Natural killer cell treated with Interleukin-12 subunit alpha and Interleukin-12 subunit beta and Interleukin-15 and Interleukin-18, amount 100 ng/mL, for 72 hours (primary cell): ENCODE results near the gene CTIF. TPM values are rescaled to one million over a fixed set of nuclear protein-coding genes. Genes with fewer than 3 reads are reported as not detected.
"Not testable (repeated sequence)": the region's sequence is repeated elsewhere in the genome, so short reads cannot be mapped to it uniquely, and the experiment has no call there.

Experiments used
- ATAC-seq, 2 donors: fragments of 150-1000 bp; cut with Tn5 transposase in 1 of 2; sonication (Bioruptor Pico), chemical (Tn5 transposase) in 1 of 2; 2 replicates each; pipeline ENCODE4 v1.10.0; 2021
- DNase-seq: peaks from one replicate; pipeline ENCODE4 v3.0.0; 2022; ENCODE audit warnings: low spot score
- H3K27ac Mint-ChIP-seq, 2 donors: 1 replicate in 1 of 2; 2 replicates in 1 of 2; pipeline ENCODE4 v1.8.0; 2022; ENCODE audit warnings: mixed read lengths in 2 of 2, mild to moderate bottlenecking in 1 of 2, moderate library complexity in 1 of 2
- H3K27me3 Mint-ChIP-seq, 2 donors: 1 replicate in 1 of 2; 2 replicates in 1 of 2; pipeline ENCODE4 v1.8.0; 2022; ENCODE audit warnings: mixed read lengths in 2 of 2
- H3K36me3 Mint-ChIP-seq: one replicate; pipeline ENCODE4 v1.8.0; 2022; ENCODE audit warnings: mixed read lengths
- H3K4me1 Mint-ChIP-seq, 2 donors: 1 replicate in 1 of 2; 2 replicates in 1 of 2; pipeline ENCODE4 v1.8.0; 2022; ENCODE audit warnings: low read depth in 2 of 2, mixed read lengths in 2 of 2, mild to moderate bottlenecking in 1 of 2
- H3K4me3 Mint-ChIP-seq: one replicate; pipeline ENCODE4 v1.8.0; 2022; ENCODE audit warnings: mixed read lengths
- H3K9me3 Mint-ChIP-seq: 2 replicates; pipeline ENCODE4 v1.8.0; 2022; ENCODE audit warnings: mixed read lengths
- total RNA-seq, 2 donors: library from RNA; stranded (reverse); gene quantifications; one replicate each; pipeline ENCODE4 v1.2.3, GENCODE V29; 2022

CTIF gene
- total RNA-seq, 2 donors from 2014 or later = 8.4 to 13.0 TPM

DNA sequence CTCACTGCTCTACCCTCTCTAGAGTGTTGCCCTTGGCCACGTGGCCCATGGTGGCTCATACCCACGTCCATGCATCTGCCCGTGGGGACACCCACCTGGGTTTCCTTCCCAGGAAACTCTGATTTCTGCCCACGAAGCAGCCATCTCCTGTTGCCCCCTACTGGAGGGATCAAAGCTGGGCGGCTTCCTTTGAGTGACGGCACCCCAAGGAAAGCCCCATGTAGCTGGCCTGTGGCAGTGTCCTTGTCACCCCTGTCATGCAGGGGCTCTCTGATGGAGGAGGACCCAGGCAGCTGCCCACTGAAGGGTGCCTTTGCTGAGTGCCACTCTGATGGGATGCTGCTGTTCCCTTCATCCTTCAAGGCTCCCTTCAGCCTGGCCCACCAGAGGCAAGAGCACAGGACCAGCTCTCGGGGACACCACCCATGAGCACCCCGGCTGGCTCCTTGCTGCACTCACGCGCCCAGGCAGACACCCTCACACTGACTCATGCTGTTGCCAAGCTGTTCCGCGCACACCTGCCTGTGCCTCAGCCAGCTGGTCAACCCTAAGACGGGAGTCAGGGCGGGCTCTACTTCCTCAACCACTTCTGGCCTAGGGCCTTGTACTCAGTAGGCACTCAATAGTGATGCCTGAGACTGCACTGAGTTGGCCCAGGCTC, 101.1 kb downstream of the CTIF start:
- no peak for ATAC-seq
- peak; percentile 41 for DNase-seq
- Mint-ChIP-seq H3K4me3 (no peak overlapping the region), H3K4me1 (no peaks in the 10 kb centered on the region), H3K36me3 (no peaks in the 10 kb centered on the region), H3K27me3 (no peaks in the 10 kb centered on the region), H3K27ac (no peak overlapping the region), H3K9me3 (no peaks in the 10 kb centered on the region)

DNA sequence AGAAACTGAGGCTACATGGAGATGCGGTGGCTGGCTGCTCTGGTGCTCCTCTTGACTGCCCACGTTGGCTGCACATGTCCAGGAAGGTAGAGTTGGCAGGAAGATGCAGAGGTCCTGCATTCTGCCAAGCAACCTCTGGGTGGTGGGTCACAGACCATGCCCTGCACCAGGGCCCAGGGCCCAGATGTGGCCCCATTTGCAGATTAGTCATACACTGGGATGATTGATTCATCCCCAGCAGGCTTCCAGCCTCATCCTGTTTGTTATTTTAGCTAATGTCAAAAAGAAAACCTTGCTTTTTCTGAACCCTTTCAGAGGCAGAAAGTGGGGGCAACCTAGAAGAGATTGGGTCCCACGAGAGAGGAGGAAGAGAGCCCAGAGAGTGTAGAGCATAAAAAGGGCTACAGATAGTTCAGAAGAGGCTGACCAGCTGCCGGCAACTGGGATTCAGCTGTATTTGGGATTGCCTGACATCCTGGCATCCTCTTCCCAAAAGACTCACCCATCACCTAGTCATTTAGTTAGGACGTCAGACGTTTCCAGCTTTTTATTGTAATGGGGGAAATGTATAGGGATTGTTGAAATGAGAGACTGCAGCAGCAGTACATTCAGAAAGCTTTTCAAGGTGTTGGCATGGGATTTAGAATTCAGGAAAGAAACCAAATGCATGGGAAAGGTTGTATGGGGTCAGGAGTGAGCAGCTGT, 101.9 kb downstream of the CTIF start:
- DNase-seq (peak; percentile 46), ATAC-seq (no peak)
- H3K36me3 Mint-ChIP-seq = no peaks in the 10 kb centered on the region
- H3K4me3 Mint-ChIP-seq = no peak overlapping the region
- no peaks in the 10 kb centered on the region for H3K9me3 Mint-ChIP-seq
- H3K27me3 Mint-ChIP-seq = no peaks in the 10 kb centered on the region
- no peak overlapping the region for H3K27ac Mint-ChIP-seq
- H3K4me1 Mint-ChIP-seq = no peaks in the 10 kb centered on the region

DNA sequence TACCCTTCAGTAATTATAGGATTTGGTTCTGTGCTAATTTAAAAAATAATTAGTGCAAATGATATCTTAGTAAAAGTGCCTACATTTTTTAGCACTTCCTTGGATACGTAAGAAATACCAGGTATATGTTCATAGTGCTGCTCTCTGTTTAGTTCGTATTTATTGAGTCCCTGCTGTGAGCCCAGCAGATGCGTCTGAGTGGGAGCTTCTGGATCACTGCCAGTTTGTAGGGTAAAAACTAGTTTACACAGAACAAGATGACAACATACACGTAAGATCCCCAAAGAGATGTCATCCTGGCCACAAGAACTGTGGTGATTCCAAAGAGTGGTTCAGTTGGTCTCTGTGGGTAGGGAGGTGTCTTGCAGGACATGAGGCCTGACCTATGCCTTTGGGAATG, 103.2 kb downstream of the CTIF start:
- no peaks in the 10 kb centered on the region for H3K27me3 Mint-ChIP-seq

DNA sequence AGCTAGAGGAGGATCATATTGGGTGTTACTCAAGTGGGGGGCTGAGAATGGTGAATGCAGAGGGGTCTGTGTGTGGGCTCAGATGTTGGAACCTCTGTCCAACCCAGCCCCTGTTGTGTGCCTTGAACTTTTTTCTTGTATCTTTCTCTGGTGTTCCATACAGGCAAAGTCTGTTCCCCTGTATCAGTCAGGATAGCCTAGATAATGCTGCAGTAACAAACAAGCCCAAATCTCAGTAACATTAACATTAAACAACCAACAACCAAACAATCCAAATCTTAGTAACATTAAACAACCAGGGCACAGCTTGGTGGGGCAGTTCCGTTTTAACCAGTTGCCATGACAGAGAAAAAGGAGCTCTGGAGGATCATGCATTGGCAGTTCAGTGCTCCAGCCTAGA, 103.7 kb downstream of the CTIF start:
- no peak overlapping the region for H3K4me3 Mint-ChIP-seq
- DNase-seq = no peak
- H3K36me3 Mint-ChIP-seq = no peaks in the 10 kb centered on the region
- no peak overlapping the region for H3K27ac Mint-ChIP-seq
- H3K27me3 Mint-ChIP-seq = no peaks in the 10 kb centered on the region
- H3K9me3 Mint-ChIP-seq = no peaks in the 10 kb centered on the region
- no peak for ATAC-seq
- H3K4me1 Mint-ChIP-seq = peaks cover 0 to 2% of the 10 kb centered on the region in 2 donors

More for the DNA sequence above, 103.2 kb downstream of the CTIF start:
- no peak for ATAC-seq
- Mint-ChIP-seq H3K36me3 (no peaks in the 10 kb centered on the region), H3K4me3 (no peak overlapping the region), H3K9me3 (no peaks in the 10 kb centered on the region), H3K4me1 (no peaks in the 10 kb centered on the region), H3K27ac (no peak overlapping the region)
- no peak for DNase-seq

DNA sequence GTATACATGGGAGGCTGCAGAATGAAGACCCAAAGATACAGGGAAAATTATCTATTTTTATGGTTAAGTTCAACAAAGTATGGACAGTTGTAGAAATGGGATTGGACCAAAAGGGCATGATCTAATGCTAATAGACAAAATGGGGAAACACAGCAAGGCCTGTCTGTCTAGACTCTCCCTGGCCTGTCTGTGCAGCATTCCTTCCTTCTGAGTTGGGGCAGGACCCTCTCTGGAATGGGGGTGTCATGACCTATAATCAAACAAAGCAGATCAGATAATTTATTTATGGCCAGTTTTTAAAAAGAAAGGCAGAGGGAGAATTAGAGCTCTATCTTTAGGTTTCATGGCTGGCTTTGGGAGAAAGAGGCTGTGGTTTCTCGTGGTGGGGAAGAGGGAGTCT, 104.4 kb downstream of the CTIF start:
- H3K36me3 Mint-ChIP-seq = no peaks in the 10 kb centered on the region

DNA sequence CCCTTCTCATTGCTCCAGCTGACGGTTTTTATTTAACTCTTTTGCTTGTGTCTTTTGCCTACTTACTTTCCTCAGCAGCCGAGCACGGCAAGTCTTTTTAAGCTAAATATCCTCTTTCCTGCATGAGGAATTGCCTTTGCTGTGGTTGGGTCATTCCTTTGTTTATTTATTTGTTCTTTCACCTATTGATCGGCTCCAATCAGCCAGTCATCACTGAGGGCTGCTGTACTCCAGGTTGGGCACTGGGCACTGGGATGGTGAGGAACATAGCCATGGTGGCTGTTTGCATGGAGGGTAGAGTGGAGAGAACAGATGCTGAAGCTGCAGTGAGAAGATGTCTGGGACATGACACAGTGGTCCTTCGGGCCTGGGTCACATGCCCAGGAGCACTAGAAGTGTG, 105.2 kb downstream of the CTIF start:
- Mint-ChIP-seq H3K36me3 (no peaks in the 10 kb centered on the region), H3K9me3 (no peaks in the 10 kb centered on the region), H3K27me3 (no peaks in the 10 kb centered on the region), H3K4me3 (no peak overlapping the region), H3K4me1 (peaks cover 0 to 2% of the 10 kb centered on the region in 2 donors), H3K27ac (no peak overlapping the region)
- ATAC-seq (no peak), DNase-seq (no peak)

More for the DNA sequence above, 104.4 kb downstream of the CTIF start:
- no peak overlapping the region for H3K27ac Mint-ChIP-seq
- no peaks in the 10 kb centered on the region for H3K27me3 Mint-ChIP-seq
- no peak for ATAC-seq
- H3K9me3 Mint-ChIP-seq = no peaks in the 10 kb centered on the region
- H3K4me1 Mint-ChIP-seq = peaks cover 0 to 2% of the 10 kb centered on the region in 2 donors
- DNase-seq = no peak
- H3K4me3 Mint-ChIP-seq = no peak overlapping the region

DNA sequence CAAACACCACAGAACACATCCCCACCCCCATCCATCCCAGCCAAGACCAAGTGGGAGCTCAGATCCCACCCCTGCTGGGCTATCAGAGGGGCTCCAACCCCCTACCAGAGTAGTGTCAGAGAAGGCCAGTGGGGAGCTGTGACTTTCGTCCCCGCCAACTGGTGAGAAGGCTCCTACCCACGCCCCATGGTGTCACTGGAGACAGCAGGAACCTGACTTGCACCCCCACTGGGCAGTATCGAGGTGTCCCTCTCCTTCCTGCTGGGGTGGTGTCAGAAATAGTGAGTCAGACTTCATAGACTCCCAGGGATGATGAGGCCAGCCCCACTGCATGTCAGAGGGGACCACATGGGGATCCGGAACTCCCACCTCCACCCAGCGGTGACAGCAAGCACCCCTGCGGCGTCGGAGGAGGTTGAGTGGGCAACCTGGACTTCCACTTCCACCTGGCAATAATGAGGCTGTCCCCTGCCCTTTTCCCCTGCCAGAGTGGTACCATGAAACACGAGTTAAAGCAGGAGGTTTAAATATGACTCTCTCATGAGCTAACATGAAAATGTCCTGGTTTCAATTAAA, 106.7 kb downstream of the CTIF start:
- H3K9me3 Mint-ChIP-seq = no peaks in the 10 kb centered on the region
- H3K27ac Mint-ChIP-seq = no peak overlapping the region
- ATAC-seq = no peak
- H3K27me3 Mint-ChIP-seq = peaks cover 4 to 9% of the 10 kb centered on the region in 2 donors
- peaks cover 0 to 2% of the 10 kb centered on the region in 2 donors for H3K4me1 Mint-ChIP-seq
- H3K4me3 Mint-ChIP-seq = no peak overlapping the region
- no peak for DNase-seq
- no peaks in the 10 kb centered on the region for H3K36me3 Mint-ChIP-seq

DNA sequence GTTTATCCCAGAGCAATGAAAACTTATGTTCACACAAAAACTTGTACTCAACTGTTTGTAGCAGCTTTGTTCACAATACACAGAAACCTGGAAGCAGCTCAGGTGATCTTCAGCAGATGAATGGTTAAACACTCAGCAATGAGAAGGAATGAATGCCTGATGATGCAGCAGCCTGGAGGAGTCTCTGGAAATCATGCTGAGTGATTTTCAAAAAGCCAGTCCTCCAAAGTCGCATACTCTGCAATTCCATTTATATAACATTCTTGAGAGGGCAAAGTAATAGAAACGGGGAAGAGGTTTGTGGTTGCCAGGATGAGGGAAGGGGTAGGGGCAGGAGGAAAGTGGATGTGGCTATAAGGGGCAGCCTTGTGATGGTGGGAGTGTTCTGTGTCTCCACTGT, 108.1 kb downstream of the CTIF start:
- H3K27ac Mint-ChIP-seq = no peak overlapping the region
- H3K4me1 Mint-ChIP-seq = peaks cover 0 to 2% of the 10 kb centered on the region in 2 donors
- H3K9me3 Mint-ChIP-seq = peaks cover 3% of the 10 kb centered on the region
- peaks cover 7 to 14% of the 10 kb centered on the region in 2 donors for H3K27me3 Mint-ChIP-seq
- H3K4me3 Mint-ChIP-seq = no peak overlapping the region
- no peaks in the 10 kb centered on the region for H3K36me3 Mint-ChIP-seq
- ATAC-seq (no peak), DNase-seq (no peak)

DNA sequence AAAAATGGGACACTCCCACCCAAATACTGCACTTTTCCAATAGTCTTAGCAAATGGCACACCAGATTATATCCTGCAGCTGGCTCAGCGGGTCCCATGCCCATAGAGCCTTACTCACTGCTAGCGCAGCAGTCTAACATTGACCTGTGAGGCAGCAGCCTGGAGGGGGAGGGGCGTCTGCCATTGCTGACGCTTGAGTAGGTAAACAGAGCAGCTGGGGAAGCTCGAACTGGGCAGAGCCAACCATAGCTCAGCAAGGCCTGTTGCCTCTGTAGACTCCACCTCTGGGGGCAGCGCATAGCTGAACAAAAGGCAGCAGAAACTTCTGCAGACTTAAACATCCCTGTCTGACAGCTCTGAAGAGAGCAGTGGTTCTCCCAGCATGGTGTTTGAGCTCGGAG, 110.4 kb downstream of the CTIF start:
- DNase-seq (no peak), ATAC-seq (no peak)
- Mint-ChIP-seq H3K9me3 (peaks cover 3% of the 10 kb centered on the region), H3K27ac (no peak overlapping the region), H3K27me3 (peaks cover 9 to 16% of the 10 kb centered on the region in 2 donors), H3K4me1 (peaks cover 0 to 2% of the 10 kb centered on the region in 2 donors), H3K36me3 (no peaks in the 10 kb centered on the region), H3K4me3 (no peak overlapping the region)

DNA sequence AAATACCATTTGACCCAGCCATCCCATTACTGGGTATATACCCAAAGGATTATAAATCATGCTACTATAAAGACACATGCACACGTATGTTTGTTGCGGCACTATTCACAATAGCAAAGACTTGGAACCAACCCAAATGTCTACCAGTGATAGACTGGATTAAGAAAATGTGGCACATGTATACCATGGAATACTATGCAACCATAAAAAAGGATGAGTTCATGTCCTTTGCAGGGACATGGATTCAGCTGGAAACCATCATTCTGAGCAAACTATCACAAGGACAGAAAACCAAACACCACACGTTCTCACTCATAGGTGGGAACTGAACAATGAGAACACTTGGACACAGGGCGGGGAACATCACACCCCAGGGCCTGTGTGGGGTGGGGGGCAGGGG, 115.8 kb downstream of the CTIF start:
- ATAC-seq, H3K36me3 Mint-ChIP-seq, H3K27ac Mint-ChIP-seq, H3K4me1 Mint-ChIP-seq, H3K9me3 Mint-ChIP-seq, H3K4me3 Mint-ChIP-seq, DNase-seq: not testable (repeated sequence)
- peaks cover 9 to 14% of the 10 kb centered on the region in 2 donors for H3K27me3 Mint-ChIP-seq

DNA sequence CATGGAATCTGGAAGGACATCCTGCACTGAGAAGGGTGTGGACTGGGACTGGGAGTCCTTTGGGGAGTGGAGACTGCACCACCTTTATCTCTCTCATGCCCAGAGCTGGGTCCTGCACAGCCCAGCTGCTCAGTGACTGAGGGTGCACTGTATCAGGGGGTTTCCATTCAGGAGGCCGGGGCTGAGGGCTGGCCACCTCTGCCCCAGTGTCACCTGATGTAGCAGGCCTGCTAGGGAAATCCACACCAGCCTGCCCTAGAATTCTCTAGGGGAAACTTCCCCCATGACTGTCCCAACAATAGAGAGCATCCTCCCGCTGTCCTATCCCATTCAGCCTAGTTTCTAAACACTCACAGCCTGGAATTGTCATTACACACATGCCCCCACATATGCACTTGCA, 116.7 kb downstream of the CTIF start:
- Mint-ChIP-seq H3K4me3 (no peak overlapping the region), H3K4me1 (no peaks in the 10 kb centered on the region), H3K27me3 (peaks cover 5 to 6% of the 10 kb centered on the region in 2 donors), H3K36me3 (no peaks in the 10 kb centered on the region), H3K27ac (no peak overlapping the region), H3K9me3 (peaks cover 3% of the 10 kb centered on the region)
- DNase-seq = no peak
- peak in 1 of 2 donors; percentile 63 for ATAC-seq

DNA sequence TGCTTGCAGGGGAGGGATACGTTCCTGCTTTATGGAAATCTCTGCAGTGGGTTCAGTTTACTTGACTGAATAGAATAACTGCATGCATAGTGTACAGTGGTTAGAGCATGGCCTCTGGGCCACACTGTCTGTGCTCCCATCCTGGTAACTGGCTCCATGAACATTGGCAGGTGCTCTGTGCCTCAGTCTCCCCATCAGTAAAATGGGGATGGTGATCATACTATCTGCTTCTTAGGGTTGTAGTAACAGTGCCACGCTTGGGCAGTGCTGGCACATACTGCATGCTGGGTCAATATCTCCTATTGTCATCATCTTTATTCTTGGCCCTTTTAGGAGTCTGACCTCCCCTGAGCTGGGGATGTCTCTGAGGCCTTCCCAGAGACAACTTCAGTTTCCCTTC, 117.3 kb downstream of the CTIF start:
- DNase-seq = no peak
- no peak overlapping the region for H3K4me3 Mint-ChIP-seq
- no peaks in the 10 kb centered on the region for H3K36me3 Mint-ChIP-seq
- peaks cover 3 to 4% of the 10 kb centered on the region in 2 donors for H3K4me1 Mint-ChIP-seq
- ATAC-seq = peak in 1 of 2 donors; percentile 25
- no peak overlapping the region for H3K27ac Mint-ChIP-seq
- peaks cover 3% of the 10 kb centered on the region for H3K9me3 Mint-ChIP-seq
- peaks cover 6 to 7% of the 10 kb centered on the region in 2 donors for H3K27me3 Mint-ChIP-seq

DNA sequence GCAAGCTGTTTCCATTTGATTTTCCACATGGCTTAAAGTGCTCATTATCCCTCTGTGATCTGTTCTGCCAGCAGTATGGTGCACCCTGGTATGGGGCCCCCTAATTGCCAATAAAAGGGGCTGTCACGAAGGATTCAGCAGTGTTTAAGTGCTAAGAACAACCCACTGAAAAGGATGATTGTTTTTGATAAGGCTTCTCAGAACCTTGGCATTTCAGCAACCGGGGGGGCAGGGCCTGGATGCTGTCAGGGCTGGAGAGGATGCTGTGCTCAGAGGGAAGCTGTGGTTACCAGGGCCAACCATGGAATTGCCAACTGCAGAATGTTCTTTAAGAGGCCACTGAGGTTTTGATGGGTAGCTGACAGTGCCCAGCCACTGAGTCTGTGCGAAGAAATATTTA, 117.8 kb downstream of the CTIF start:
- H3K4me3 Mint-ChIP-seq = no peak overlapping the region
- peaks cover 5 to 10% of the 10 kb centered on the region in 2 donors for H3K27me3 Mint-ChIP-seq
- no peak for ATAC-seq
- H3K9me3 Mint-ChIP-seq = peaks cover 3% of the 10 kb centered on the region
- no peaks in the 10 kb centered on the region for H3K36me3 Mint-ChIP-seq
- no peak overlapping the region for H3K27ac Mint-ChIP-seq
- peaks cover 3 to 6% of the 10 kb centered on the region in 2 donors for H3K4me1 Mint-ChIP-seq
- no peak for DNase-seq

DNA sequence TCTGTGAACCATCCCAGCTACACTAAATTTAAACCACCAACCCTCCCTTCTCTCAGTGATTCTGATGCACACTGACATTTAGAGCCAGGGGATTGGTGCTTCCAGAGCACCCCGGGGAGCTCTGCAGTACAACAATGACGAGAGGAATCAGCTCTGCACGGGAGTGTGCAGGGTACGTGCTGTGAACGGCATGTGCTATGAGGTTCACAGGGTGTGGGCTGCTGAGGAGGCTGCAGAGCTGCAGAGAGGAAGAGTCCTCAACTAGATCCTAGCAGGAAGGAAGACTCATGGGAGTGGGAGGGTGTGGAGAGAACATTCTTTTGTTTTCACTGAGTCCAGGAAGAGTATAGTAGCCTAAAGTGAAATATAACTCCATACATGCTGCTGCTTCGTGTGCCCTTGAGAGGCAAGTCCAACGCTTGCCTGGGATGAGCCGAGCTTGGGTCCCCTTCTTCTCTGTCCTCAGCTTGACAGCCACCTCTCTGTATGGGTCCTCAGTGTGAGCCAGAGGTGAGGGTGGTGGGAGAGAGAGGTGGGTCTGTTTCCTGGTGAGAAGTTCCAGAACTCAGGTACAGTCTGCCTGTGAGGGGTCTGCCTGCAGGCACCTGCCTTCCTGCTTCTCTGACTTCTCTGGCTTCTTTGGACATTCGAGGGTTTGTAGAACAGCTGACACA, 118.8 kb downstream of the CTIF start:
- H3K4me3 Mint-ChIP-seq = no peak overlapping the region
- DNase-seq = no peak
- H3K4me1 Mint-ChIP-seq = peaks cover 3 to 7% of the 10 kb centered on the region in 2 donors
- no peak for ATAC-seq
- H3K27me3 Mint-ChIP-seq = peaks cover 1 to 8% of the 10 kb centered on the region in 2 donors
- H3K9me3 Mint-ChIP-seq = no peaks in the 10 kb centered on the region
- no peaks in the 10 kb centered on the region for H3K36me3 Mint-ChIP-seq
- H3K27ac Mint-ChIP-seq = no peak overlapping the region
